Left lung (tissue), 10 donors: ENCODE data around the gene SSR2. TPM values are rescaled to one million over a fixed set of nuclear protein-coding genes. Genes with fewer than 3 reads are reported as not detected.

ENCODE experiments used
- ATAC-seq: fragments of 200-7000 bp; cut with Tn5 transposase; one replicate; pipeline ENCODE4 v1.9.1; 2020; ENCODE audit warnings: moderate library complexity
- DNase-seq, 4 donors: peaks; one replicate each; pipeline ENCODE4 v3.0.0-alpha.2; 2013 to 2020
- H3K27ac ChIP-seq, 2 donors: fragments of 200-600 bp; sonication (generic) in 1 of 2; one replicate each; pipeline versions ENCODE4 v1.5.0 to v1.8.0; 2020 to 2021
- H3K27me3 ChIP-seq, 2 donors: fragments of 200-600 bp; sonication (generic) in 1 of 2; one replicate each; pipeline versions ENCODE4 v1.5.0 to v1.8.0; 2020 to 2021
- H3K36me3 ChIP-seq, 2 donors: fragments of 200-600 bp; sonication (generic) in 1 of 2; one replicate each; pipeline versions ENCODE4 v1.5.0 to v1.8.0; 2020 to 2021
- H3K4me1 ChIP-seq, 2 donors: fragments of 200-600 bp; one replicate each; pipeline ENCODE4 v1.8.0; 2021
- H3K4me3 ChIP-seq, 2 donors: fragments of 200-600 bp; sonication (generic) in 1 of 2; one replicate each; pipeline versions ENCODE4 v1.5.0 to v1.8.0; 2020 to 2021; ENCODE audit warnings: mild to moderate bottlenecking in 1 of 2
- H3K9me3 ChIP-seq, 2 donors: fragments of 200-600 bp; sonication (generic) in 1 of 2; one replicate each; pipeline versions ENCODE4 v1.5.0 to v1.8.0; 2020 to 2021
- CTCF ChIP-seq, 2 donors: fragments of 200-600 bp; sonication (generic) in 1 of 2; IDR thresholded peaks; one replicate each; pipeline versions ENCODE4 v1.5.0 to v1.8.0; 2021; ENCODE audit warnings: antibody characterized with exemption in 2 of 2
- intact Hi-C, 2 donors: fragments of 100-400 bp; cut with DNase I; formaldehyde crosslinking; loops; one replicate each; pipeline versions ENCODE4 v1.11.2 to v1.14.2; 2022
- polyA plus RNA-seq, 6 donors: library from polyadenylated mRNA; unstranded; fragments of 120-200 nt; gene quantifications; one replicate each; pipeline ENCODE4 v1.2.1, GENCODE V29; 2013; ENCODE audit not compliant: insufficient read length in 6 of 6
- total RNA-seq, 2 donors: library from RNA; stranded (reverse); fragmentation: NEBNext Ultra II Directional; extraction: Animal tissue kit (Norgen Biotek cat#: 25700); gene quantifications; one replicate each; pipeline ENCODE4 v1.2.1, GENCODE V29; 2021
- donor health status: DM: no; HTN: yes; CAD: no.
- donor health status: DM: no; HTN: no; CAD: no.

The SSR2 gene
- total and polyA plus RNA-seq, 8 donors, result 284 to 529 (median 505) TPM

DNA sequence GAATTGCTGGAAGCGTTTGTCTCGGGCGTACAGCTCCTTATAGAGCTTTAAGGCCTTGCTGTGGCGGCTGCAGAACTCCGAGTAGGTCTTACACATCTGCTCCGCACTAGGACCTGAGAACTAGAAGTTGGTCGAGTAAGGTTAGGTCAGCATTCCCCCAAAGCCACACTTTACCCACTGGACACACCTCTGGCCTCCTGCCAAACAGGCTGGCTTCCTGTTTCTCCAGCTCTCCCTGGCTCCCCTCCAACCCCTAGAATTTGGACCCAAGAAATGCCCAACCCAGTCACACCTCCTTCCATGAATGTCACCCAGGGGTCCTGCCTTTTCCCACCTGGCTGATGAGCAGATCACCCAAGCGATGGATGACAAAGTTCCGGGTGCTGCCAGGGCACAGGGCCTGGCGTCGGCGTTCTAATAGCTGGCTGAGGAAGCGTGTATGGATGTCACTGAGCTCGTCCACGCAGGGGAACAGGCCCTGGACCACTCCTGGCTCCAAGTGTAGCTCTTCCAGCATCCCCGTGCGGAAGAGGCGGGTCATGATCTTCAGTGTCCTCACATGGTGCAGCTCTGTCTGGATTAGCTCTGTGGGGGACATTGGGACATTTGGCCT, 58.0 kb downstream of the SSR2 start:
- Histone ChIP-seq H3K36me3 (peaks cover 7 to 100% of the 10 kb centered on the region in 2 donors), H3K27ac (peak overlapping the region in 1 of 2 donors; percentile 63)

DNA sequence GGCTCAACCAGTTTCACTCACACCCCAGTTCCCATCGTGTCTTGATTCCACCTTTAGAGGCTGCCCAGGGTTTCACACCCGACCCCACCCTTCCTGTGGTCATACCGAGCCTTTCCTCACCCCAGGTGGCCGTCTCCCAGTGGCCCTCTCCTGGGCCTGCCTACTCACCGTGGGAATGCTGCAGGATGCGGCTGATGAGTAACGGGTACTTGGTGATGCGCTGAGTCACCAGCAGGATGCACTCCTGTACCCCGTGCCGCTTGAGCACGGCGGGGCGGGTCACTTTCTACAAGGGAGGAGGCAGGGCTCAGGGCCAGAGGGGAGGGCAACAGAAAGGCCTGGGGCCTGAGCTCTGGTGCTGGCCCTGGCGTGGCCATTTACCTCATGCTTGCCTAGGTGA, 58.8 kb downstream of the SSR2 start:
- peak in 1 of 2 donors; percentile 29 for TF ChIP-seq CTCF (IDR thresholded peaks at IDR 0.05)
- Histone ChIP-seq H3K4me3 (no peak overlapping the region), H3K27me3 (no peaks in the 10 kb centered on the region), H3K27ac (peak overlapping the region in 1 of 2 donors; percentile 63), H3K9me3 (no peaks in the 10 kb centered on the region), H3K4me1 (peaks cover 18 to 65% of the 10 kb centered on the region in 2 donors), H3K36me3 (peaks cover 7 to 100% of the 10 kb centered on the region in 2 donors)
- peak; percentile 84 for ATAC-seq
- intact Hi-C loops, result no loop called here
- peak in 1 of 4 donors; percentile 92 for DNase-seq

More for the DNA sequence above, 58.0 kb downstream of the SSR2 start:
- intact Hi-C loops, result no loop called here
- Histone ChIP-seq H3K27me3 (no peaks in the 10 kb centered on the region), H3K9me3 (no peaks in the 10 kb centered on the region), H3K4me3 (peak overlapping the region in 1 of 2 donors; percentile 2), H3K4me1 (peaks cover 26 to 73% of the 10 kb centered on the region in 2 donors)
- no peak for TF ChIP-seq CTCF (IDR thresholded peaks at IDR 0.05)
- DNase-seq (no peak), ATAC-seq (peak; percentile 9)

DNA sequence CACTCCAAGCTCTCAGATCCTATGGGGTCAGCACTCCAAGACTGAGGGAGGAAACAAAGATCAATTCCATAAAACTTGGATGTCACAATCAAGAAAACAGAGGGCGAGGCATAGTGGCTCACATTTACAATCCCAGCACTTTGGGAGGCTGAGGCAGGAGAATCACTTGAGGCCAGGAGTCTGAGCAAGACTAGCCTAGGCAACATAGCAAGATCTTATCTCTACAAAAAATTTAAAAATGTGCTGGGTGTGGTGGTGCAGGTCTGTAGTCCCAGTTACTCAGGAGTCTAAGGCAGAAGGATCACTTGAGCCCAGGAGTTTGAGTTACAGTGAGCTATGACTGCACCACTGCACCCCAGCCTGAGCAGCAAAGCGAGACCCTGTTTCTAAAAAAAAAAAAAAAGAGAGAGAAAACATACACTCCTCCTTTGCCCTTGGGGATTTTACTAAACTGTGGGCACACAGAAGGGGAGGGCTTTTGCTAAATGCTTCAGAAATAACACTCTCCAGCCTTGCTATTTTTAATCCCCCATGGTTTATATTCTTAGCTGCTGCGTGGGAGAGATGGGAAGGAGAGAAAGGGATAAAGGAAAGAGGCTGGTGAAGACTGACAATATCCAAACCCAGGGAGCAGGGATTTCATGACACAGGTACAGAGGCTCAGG, 60.5 kb downstream of the SSR2 start:
- DNase-seq (no peak), ATAC-seq (no peak)
- TF ChIP-seq CTCF (IDR thresholded peaks at IDR 0.05), result no peak
- Histone ChIP-seq H3K4me1 (peaks cover 17 to 51% of the 10 kb centered on the region in 2 donors), H3K27me3 (no peaks in the 10 kb centered on the region), H3K27ac (peak overlapping the region in 1 of 2 donors; percentile 43), H3K36me3 (peaks cover 10 to 100% of the 10 kb centered on the region in 2 donors), H3K9me3 (no peaks in the 10 kb centered on the region), H3K4me3 (no peak overlapping the region)
- intact Hi-C loops, result no loop called here

Other genes with a start within 250 kb of the SSR2 start
- gene GON4L, start 163.7 kb downstream of the SSR2 start, total RNA-seq, result 10 to 100 TPM; 41.8 to 53.1 TPM
- gene GON4L, start 163.7 kb downstream of the SSR2 start, polyA plus RNA-seq, result 10 to 100 TPM; 55.1 to 74.4 (median 66.1) TPM
- 10 to 100 TPM; 11.4 to 12.0 TPM for gene SYT11, start 161.4 kb downstream of the SSR2 start, total RNA-seq
- gene SYT11, start 161.4 kb downstream of the SSR2 start, polyA plus RNA-seq, result 10 to 100 TPM; 10.7 to 13.8 (median 12.8) TPM
- gene RIT1, start 109.6 kb downstream of the SSR2 start, total RNA-seq, result 10 to 100 TPM; 40.8 to 55.3 TPM
- 10 to 100 TPM; 45.2 to 55.9 (median 49.1) TPM for gene RIT1, start 109.6 kb downstream of the SSR2 start, polyA plus RNA-seq
- gene KHDC4, start 86.5 kb downstream of the SSR2 start, total RNA-seq, result 10 to 100 TPM; 38.2 to 39.3 TPM
- 10 to 100 TPM; 56.9 to 86.8 (median 74.1) TPM for gene KHDC4, start 86.5 kb downstream of the SSR2 start, polyA plus RNA-seq
- not detected for gene RXFP4, start 79.3 kb downstream of the SSR2 start, total RNA-seq
- gene RXFP4, start 79.3 kb downstream of the SSR2 start, polyA plus RNA-seq, result under 1 TPM in 5 of 6 donors, not detected in 1; 0.10 to 0.82 (median 0.17) TPM
- 100 to 1,000 TPM; 158 to 290 TPM for gene ARHGEF2, start 42.4 kb downstream of the SSR2 start, total RNA-seq
- gene ARHGEF2, start 42.4 kb downstream of the SSR2 start, polyA plus RNA-seq, result 100 to 1,000 TPM; 171 to 257 (median 218) TPM
- gene UBQLN4, start 32.8 kb upstream of the SSR2 start, total RNA-seq, result 10 to 100 TPM; 28.7 to 35.9 TPM
- gene UBQLN4, start 32.8 kb upstream of the SSR2 start, polyA plus RNA-seq, result 10 to 100 TPM; 60.8 to 71.8 (median 62.5) TPM
- 10 to 100 TPM; 65.4 to 71.0 TPM for gene LAMTOR2, start 33.8 kb upstream of the SSR2 start, total RNA-seq
- 10 to 100 TPM; 39.0 to 49.7 (median 47.4) TPM for gene LAMTOR2, start 33.8 kb upstream of the SSR2 start, polyA plus RNA-seq
- 100 to 1,000 TPM in 1 of 2 donors, 10 to 100 TPM in 1; 59.4 to 148 TPM for gene RAB25, start 40.2 kb upstream of the SSR2 start, total RNA-seq
- 10 to 100 TPM; 57.6 to 69.8 (median 66.4) TPM for gene RAB25, start 40.2 kb upstream of the SSR2 start, polyA plus RNA-seq
- gene MEX3A, start 61.5 kb upstream of the SSR2 start, total RNA-seq, result 1 to 10 TPM in 1 of 2 donors, under 1 TPM in 1; 0.86 to 3.6 TPM
- gene MEX3A, start 61.5 kb upstream of the SSR2 start, polyA plus RNA-seq, result 10 to 100 TPM; 43.2 to 59.0 (median 51.2) TPM
- 100 to 1,000 TPM; 425 to 437 TPM for gene LMNA, start 93.8 kb upstream of the SSR2 start, total RNA-seq
- 100 to 1,000 TPM in 3 of 6 donors, 10 to 100 TPM in 3; 73.5 to 120 (median 96.6) TPM for gene LMNA, start 93.8 kb upstream of the SSR2 start, polyA plus RNA-seq
- gene SEMA4A, start 132.6 kb upstream of the SSR2 start, total RNA-seq, result 10 to 100 TPM; 25.4 to 41.3 TPM
- 10 to 100 TPM; 18.3 to 27.0 (median 24.6) TPM for gene SEMA4A, start 132.6 kb upstream of the SSR2 start, polyA plus RNA-seq
- gene SLC25A44, start 173.2 kb upstream of the SSR2 start, total RNA-seq, result 10 to 100 TPM; 19.2 to 29.1 TPM
- gene SLC25A44, start 173.2 kb upstream of the SSR2 start, polyA plus RNA-seq, result 10 to 100 TPM; 14.3 to 19.9 (median 18.5) TPM
- gene PMF1, start 192.1 kb upstream of the SSR2 start, total RNA-seq, result 10 to 100 TPM; 40.1 to 49.6 TPM
- 10 to 100 TPM; 77.1 to 91.5 (median 79.2) TPM for gene PMF1, start 192.1 kb upstream of the SSR2 start, polyA plus RNA-seq
- 1 to 10 TPM in 1 of 2 donors, under 1 TPM in 1; 0.99 to 1.0 TPM for gene BGLAP, start 221.2 kb upstream of the SSR2 start, total RNA-seq
- 10 to 100 TPM in 1 of 6 donors, 1 to 10 TPM in 5; 2.9 to 10.3 (median 6.5) TPM for gene BGLAP, start 221.2 kb upstream of the SSR2 start, polyA plus RNA-seq
- 1 to 10 TPM; 1.4 to 2.0 TPM for gene PAQR6, start 227.1 kb upstream of the SSR2 start, total RNA-seq
- 1 to 10 TPM; 2.2 to 4.0 (median 3.5) TPM for gene PAQR6, start 227.1 kb upstream of the SSR2 start, polyA plus RNA-seq